ENCODE results near the gene PIGA.
A peak's percentile ranks its signal among the peaks of the same experiment; 100 is the strongest.

The PIGA gene

GRCh38 chrX:15335135-15336022, at the start of gene PIGA:
Gene PIGA (minus strand): TSS chrX:15335523. CDS start chrX:15331930, 3,593 bp downstream.
- Histone ChIP-seq H3K27ac (ENCODE audit: extremely low read depth, low read depth, low read length) (peak within 1 kb of the TSS; percentile 63; the same call in 1 of the 2 replicates), H3K4me1 (ENCODE audit: control insufficient read depth, insufficient read depth, low read length) (no peaks in the 10 kb centered on the region), H3K36me3 (ENCODE audit: control insufficient read depth in 2 of 2, insufficient read depth in 1 of 2, low read length in 2 of 2) (peaks cover 11 to 15% of the 10 kb centered on the region in 2 experiments; a peak in 2 of 3 replicates), H3K9me3 (ENCODE audit: control insufficient read depth, insufficient read depth, low read depth, low read length) (no peaks in the 10 kb centered on the region), H3K4me3 (ENCODE audit: low read depth, low read length) (peak within 1 kb of the TSS; percentile 64)
- ChIA-PET POLR2A (interaction anchor here (0.6 kb wide), 1 partner anchor 384 kb away, joined by 4 read pairs; no protein-coding TSS in a partner anchor), CTCF (interaction anchor here (0.6 kb wide), 1 partner anchor 231 kb away, joined by 3 read pairs; no protein-coding TSS in a partner anchor)
- TF ChIP-seq KLF8 (tag by site-specific recombination; IDR thresholded peaks at IDR 0.05) (peak; percentile 55), TSHZ1 (tag by site-specific recombination; IDR thresholded peaks at IDR 0.05; ENCODE audit: borderline replicate concordance) (no peak), SP7 (tag by site-specific recombination; IDR thresholded peaks at IDR 0.05) (0 out of 2 replicates have a peak, but pooled peaks have one; percentile 20), PRDM1 (tag by site-specific recombination; IDR thresholded peaks at IDR 0.05) (no peak), ZIC2 (tag by site-specific recombination; IDR thresholded peaks at IDR 0.05) (peak; percentile 47; the same call in 1 of the 2 replicates), ZNF248 (tag by site-specific recombination; IDR thresholded peaks at IDR 0.05) (no peak), ZNF341 (tag by site-specific recombination; IDR thresholded peaks at IDR 0.05; ENCODE audit: low read depth) (peak; percentile 89), ZFP3 (tag by site-specific recombination; IDR thresholded peaks at IDR 0.05; ENCODE audit: low read depth) (no peak), SP3 (tag by site-specific recombination; IDR thresholded peaks at IDR 0.05) (peak; percentile 64; the same call in 1 of the 2 replicates), GLIS1 (tag by site-specific recombination; IDR thresholded peaks at IDR 0.05) (peak; percentile 93), ZNF394 (tag by site-specific recombination; IDR thresholded peaks at IDR 0.05; ENCODE audit: borderline replicate concordance) (peak; percentile 14; the same call in 1 of the 2 replicates), ZNF292 (tag by site-specific recombination; IDR thresholded peaks at IDR 0.05; ENCODE audit: borderline replicate concordance, low read depth) (no peak), GLIS2 (tag by site-specific recombination; IDR thresholded peaks at IDR 0.05) (peak; percentile 89), HOXA7 (CRISPR knock-in tag; IDR thresholded peaks at IDR 0.05; ENCODE audit: borderline replicate concordance) (no peak), KLF9 (tag by site-specific recombination; IDR thresholded peaks at IDR 0.05; ENCODE audit: low read depth) (peak; percentile 79), ZXDB (tag by site-specific recombination; IDR thresholded peaks at IDR 0.05) (0 out of 2 replicates have a peak, but pooled peaks have one; percentile 50), ZNF169 (tag by site-specific recombination; IDR thresholded peaks at IDR 0.05) (no peak), ZNF202 (tag by site-specific recombination; IDR thresholded peaks at IDR 0.05; ENCODE audit: borderline replicate concordance) (no peak), ZSCAN23 (tag by site-specific recombination; IDR thresholded peaks at IDR 0.05) (no peak), ZNF416 (tag by site-specific recombination; IDR thresholded peaks at IDR 0.05) (no peak), ZFP37 (tag by site-specific recombination; IDR thresholded peaks at IDR 0.05) (peak; percentile 52; the same call in 1 of the 2 replicates), YY1 (tag by site-specific recombination; IDR thresholded peaks at IDR 0.05) (peak; percentile 63; the same call in 1 of the 2 replicates)
- TF ChIP-seq, protein P1, sequence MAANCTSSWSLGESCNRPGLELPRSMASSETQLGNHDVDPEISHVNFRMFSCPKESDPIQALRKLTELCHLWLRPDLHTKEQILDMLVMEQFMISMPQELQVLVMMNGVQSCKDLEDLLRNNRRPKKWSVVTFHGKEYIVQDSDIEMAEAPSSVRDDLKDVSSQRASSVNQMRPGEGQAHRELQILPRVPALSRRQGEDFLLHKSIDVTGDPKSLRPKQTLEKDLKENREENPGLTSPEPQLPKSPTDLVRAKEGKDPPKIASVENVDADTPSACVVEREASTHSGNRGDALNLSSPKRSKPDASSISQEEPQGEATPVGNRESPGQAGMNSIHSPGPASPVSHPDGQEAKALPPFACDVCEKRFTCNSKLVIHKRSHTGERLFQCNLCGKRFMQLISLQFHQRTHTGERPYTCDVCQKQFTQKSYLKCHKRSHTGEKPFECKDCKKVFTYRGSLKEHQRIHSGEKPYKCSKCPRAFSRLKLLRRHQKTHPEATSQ (tag by site-specific recombination; IDR thresholded peaks at IDR 0.05) = no peak
- TF ChIP-seq, protein P2, sequence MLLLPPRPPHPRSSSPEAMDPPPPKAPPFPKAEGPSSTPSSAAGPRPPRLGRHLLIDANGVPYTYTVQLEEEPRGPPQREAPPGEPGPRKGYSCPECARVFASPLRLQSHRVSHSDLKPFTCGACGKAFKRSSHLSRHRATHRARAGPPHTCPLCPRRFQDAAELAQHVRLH (tag by site-specific recombination; IDR thresholded peaks at IDR 0.05) = no peak
- TF ChIP-seq, protein P3, sequence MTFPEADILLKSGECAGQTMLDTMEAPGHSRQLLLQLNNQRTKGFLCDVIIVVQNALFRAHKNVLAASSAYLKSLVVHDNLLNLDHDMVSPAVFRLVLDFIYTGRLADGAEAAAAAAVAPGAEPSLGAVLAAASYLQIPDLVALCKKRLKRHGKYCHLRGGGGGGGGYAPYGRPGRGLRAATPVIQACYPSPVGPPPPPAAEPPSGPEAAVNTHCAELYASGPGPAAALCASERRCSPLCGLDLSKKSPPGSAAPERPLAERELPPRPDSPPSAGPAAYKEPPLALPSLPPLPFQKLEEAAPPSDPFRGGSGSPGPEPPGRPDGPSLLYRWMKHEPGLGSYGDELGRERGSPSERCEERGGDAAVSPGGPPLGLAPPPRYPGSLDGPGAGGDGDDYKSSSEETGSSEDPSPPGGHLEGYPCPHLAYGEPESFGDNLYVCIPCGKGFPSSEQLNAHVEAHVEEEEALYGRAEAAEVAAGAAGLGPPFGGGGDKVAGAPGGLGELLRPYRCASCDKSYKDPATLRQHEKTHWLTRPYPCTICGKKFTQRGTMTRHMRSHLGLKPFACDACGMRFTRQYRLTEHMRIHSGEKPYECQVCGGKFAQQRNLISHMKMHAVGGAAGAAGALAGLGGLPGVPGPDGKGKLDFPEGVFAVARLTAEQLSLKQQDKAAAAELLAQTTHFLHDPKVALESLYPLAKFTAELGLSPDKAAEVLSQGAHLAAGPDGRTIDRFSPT (tag by site-specific recombination; IDR thresholded peaks at IDR 0.05) = no peak
- TF ChIP-seq, protein P4, sequence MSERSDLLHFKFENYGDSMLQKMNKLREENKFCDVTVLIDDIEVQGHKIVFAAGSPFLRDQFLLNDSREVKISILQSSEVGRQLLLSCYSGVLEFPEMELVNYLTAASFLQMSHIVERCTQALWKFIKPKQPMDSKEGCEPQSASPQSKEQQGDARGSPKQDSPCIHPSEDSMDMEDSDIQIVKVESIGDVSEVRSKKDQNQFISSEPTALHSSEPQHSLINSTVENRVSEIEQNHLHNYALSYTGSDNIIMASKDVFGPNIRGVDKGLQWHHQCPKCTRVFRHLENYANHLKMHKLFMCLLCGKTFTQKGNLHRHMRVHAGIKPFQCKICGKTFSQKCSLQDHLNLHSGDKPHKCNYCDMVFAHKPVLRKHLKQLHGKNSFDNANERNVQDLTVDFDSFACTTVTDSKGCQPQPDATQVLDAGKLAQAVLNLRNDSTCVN (tag by site-specific recombination; optimal IDR thresholded peaks at IDR 0.05) = peak; percentile 85
